ENCODE results near the gene POLR3A.

GRCh38 chr10:78047314-78047891, 18.1 kb upstream of the POLR3A start:
- TF ChIP-seq CTCF (conservative IDR thresholded peaks at IDR 0.05 in 1 of 2, IDR thresholded peaks at IDR 0.05 in 1 of 2; ENCODE audit: low read depth in 1 of 2, low read length in 2 of 2) (peak; percentile 93 to 96), EZH2 (IDR thresholded peaks at IDR 0.05; ENCODE audit: low read length, missing control alignments) (no peak)

Data from fibroblast of lung (primary cell).